NB4 (cell line): ENCODE data around the gene ZCCHC2.

ENCODE experiments used
- CTCF ChIP-seq: IDR thresholded peaks from one replicate; pipeline ENCODE4 v1.5.1; 2012; ENCODE audit warnings: low read depth, low read length
- POLR2A ChIP-seq: IDR thresholded peaks from 2 replicates; pipeline ENCODE4 v1.6.1; 2011; ENCODE audit warnings: mild to moderate bottlenecking; ENCODE audit not compliant: insufficient read length; ENCODE audit errors: extremely low read depth

GRCh38 chr18:62494764-62495163 lies 28.1 kb upstream of the ZCCHC2 start:
- TF ChIP-seq CTCF (no peak), POLR2A (no peak)
